ENCODE measurements around the gene LRTM2. TPM values are rescaled to one million over a fixed set of nuclear protein-coding genes. Genes with fewer than 3 reads are reported as not detected.
A peak's percentile ranks its signal among the peaks of the same experiment; 100 is the strongest.

LRTM2 gene
- total RNA-seq, 2 donors from 2014 or later, result not detected

DNA sequence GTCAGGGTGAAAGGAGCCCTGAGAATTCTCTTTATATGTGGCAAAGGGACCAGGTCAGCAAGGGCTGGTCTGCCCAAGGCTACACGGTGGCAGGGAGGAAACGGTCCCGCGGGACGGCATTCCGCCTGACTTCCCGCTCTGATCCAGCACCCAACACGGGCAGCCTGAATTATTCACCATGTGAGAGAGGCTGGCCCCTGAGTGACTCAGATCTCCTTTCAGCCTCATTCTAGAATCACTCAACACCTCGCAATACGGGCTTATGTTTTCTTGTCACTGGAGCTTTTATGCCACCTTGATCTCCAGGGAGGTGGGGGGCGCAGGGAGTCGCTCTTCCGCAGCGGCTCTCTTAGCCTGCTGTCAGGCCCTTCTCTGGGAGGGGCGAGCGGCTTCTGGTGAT lies 8.5 kb downstream of the LRTM2 start:
- H3K9me3 ChIP-seq, result no peaks in the 10 kb centered on the region
- intact Hi-C loops (cut with DNase I), result no loop called here
- no peaks in the 10 kb centered on the region for H3K36me3 ChIP-seq
- no peak for DNase-seq (ENCODE audit: low spot score)
- no peaks in the 10 kb centered on the region for H3K27me3 ChIP-seq (replicated peaks; ENCODE audit: insufficient read depth)
- TF ChIP-seq, protein P1, sequence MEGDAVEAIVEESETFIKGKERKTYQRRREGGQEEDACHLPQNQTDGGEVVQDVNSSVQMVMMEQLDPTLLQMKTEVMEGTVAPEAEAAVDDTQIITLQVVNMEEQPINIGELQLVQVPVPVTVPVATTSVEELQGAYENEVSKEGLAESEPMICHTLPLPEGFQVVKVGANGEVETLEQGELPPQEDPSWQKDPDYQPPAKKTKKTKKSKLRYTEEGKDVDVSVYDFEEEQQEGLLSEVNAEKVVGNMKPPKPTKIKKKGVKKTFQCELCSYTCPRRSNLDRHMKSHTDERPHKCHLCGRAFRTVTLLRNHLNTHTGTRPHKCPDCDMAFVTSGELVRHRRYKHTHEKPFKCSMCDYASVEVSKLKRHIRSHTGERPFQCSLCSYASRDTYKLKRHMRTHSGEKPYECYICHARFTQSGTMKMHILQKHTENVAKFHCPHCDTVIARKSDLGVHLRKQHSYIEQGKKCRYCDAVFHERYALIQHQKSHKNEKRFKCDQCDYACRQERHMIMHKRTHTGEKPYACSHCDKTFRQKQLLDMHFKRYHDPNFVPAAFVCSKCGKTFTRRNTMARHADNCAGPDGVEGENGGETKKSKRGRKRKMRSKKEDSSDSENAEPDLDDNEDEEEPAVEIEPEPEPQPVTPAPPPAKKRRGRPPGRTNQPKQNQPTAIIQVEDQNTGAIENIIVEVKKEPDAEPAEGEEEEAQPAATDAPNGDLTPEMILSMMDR (IDR thresholded peaks at IDR 0.05), result no peak
- no peak for TF ChIP-seq POLR2A (IDR thresholded peaks at IDR 0.05)
- no peak for TF ChIP-seq POLR2AphosphoS5 (IDR thresholded peaks at IDR 0.05)
- no peak overlapping the region for H3K27ac ChIP-seq
- H3K4me1 ChIP-seq (replicated peaks), result no peaks in the 10 kb centered on the region
- WGBS, result 80% methylated on average over 16 of the region's 16 CpGs
- H3K4me3 ChIP-seq, result no peak overlapping the region

DNA sequence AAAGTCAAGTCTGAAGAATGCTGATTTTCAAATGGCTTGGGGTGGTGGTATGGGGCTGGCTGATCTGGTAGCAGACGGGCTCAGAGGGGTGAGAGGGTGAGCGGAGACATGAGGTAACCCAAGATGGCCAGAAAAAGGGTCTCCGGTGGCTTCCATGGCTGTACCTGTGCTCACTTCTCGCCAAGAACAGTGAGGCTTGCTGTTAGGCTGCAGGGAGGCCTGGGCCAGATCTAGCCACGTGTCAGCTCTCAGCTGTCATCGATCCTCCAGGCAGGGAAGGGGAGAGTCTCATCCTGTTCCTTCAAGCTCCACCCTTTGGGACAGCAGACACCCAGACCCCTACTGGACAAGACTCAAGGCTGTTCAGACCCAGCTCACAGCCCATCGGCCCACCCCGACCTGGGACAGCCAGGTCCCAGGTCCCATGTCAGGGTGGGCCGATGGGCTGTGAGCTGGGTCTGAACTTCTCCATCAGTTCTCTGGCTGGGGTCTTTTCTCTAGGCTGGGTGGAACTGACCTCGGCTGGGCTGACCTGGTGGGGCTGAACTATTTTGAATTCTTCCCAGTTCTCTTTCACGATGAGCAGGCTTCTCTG lies 9.0 kb downstream of the LRTM2 start:
- TF ChIP-seq POLR2A (IDR thresholded peaks at IDR 0.05) (no peak), POLR2AphosphoS5 (IDR thresholded peaks at IDR 0.05) (no peak)
- Histone ChIP-seq H3K36me3 (no peaks in the 10 kb centered on the region), H3K27me3 (replicated peaks; ENCODE audit: insufficient read depth) (no peaks in the 10 kb centered on the region), H3K4me1 (replicated peaks) (no peaks in the 10 kb centered on the region), H3K4me3 (no peak overlapping the region), H3K9me3 (no peaks in the 10 kb centered on the region), H3K27ac (no peak overlapping the region)
- intact Hi-C loops (cut with DNase I), result no loop called here
- DNase-seq (ENCODE audit: low spot score), result no peak
- 89% methylated on average over 11 of the region's 11 CpGs for WGBS

DNA sequence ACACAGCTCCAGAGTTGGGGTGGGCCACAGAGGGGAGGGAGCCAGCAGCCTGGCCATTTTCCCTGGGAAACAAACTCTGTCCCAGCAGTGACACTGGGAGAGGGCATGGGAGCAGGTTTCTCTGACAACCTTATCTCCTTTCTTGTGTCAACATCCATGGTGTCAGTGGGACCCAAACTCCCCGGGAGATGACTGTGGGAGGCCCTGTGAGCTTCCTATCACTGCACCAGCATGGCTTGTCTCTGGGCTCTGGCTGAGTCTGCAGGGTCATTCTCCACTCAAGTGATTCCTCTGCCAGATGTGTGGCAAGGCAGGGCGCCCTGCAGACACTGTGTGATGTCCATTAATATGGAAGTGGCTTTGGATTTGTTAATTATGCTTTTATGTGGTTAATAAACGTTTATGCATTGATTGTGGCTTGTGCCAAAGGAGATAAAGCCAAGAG lies 10.1 kb downstream of the LRTM2 start:
- no peak overlapping the region for H3K4me3 ChIP-seq
- no peaks in the 10 kb centered on the region for H3K9me3 ChIP-seq
- WGBS, result 16% methylated on average over 3 of the region's 3 CpGs
- H3K36me3 ChIP-seq, result no peaks in the 10 kb centered on the region
- no peaks in the 10 kb centered on the region for H3K4me1 ChIP-seq (replicated peaks)
- no peak overlapping the region for H3K27ac ChIP-seq
- no peaks in the 10 kb centered on the region for H3K27me3 ChIP-seq (replicated peaks; ENCODE audit: insufficient read depth)
- DNase-seq (ENCODE audit: low spot score), result no peak
- intact Hi-C loops (cut with DNase I), result no loop called here
- TF ChIP-seq POLR2AphosphoS5 (IDR thresholded peaks at IDR 0.05) (no peak), POLR2A (IDR thresholded peaks at IDR 0.05) (no peak)
- TF ChIP-seq, protein P1 (IDR thresholded peaks at IDR 0.05), result no peak

DNA sequence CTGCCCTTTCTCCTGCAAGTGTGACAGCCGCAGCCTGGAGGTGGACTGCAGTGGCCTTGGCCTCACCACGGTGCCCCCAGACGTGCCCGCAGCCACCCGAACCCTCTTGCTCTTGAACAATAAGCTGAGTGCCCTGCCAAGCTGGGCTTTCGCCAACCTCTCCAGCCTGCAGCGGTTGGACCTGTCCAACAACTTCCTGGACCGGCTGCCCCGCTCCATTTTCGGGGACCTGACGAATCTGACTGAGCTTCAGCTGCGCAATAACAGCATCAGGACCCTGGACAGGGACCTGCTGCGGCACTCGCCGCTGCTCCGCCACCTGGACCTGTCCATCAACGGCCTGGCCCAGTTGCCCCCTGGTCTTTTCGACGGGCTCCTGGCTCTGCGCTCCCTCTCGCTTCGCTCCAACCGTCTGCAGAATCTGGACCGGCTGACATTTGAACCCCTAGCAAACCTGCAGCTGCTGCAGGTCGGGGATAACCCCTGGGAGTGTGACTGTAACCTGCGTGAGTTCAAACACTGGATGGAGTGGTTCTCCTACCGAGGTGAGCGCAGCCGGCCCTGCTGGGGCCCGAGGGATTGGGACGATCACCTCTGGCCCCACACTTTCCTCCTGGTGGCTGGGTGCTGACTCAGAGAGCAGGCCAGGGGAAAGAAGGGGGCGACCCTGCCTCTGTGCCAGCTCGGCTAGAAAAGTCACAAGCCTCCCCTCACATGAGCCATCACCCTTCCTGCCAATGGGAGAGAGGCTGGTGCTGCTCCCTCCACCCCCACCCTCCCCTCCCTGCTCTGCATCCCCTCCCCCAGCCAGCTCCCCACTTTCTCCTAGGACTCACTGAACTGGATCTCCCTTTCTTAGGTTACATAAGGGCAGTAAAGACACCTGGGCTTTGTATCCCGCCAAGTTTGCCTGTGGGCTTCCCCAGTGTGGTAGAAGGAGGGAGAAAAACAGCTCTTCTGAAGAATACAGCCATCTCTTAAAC lies 10.9 kb downstream of the LRTM2 start:
- no peak overlapping the region for H3K4me3 ChIP-seq
- peak; percentile 95 for TF ChIP-seq POLR2AphosphoS5 (IDR thresholded peaks at IDR 0.05)
- no peak for TF ChIP-seq POLR2A (IDR thresholded peaks at IDR 0.05)
- TF ChIP-seq, protein P1 (IDR thresholded peaks at IDR 0.05), result no peak
- peak; percentile 90 for DNase-seq (ENCODE audit: low spot score)
- 9% methylated on average over 32 of the region's 34 CpGs for WGBS
- H3K9me3 ChIP-seq, result no peaks in the 10 kb centered on the region
- H3K4me1 ChIP-seq (replicated peaks), result no peaks in the 10 kb centered on the region
- H3K27me3 ChIP-seq (replicated peaks; ENCODE audit: insufficient read depth), result no peaks in the 10 kb centered on the region
- H3K36me3 ChIP-seq, result no peaks in the 10 kb centered on the region
- intact Hi-C loops (cut with DNase I), result no loop called here
- H3K27ac ChIP-seq, result no peak overlapping the region

DNA sequence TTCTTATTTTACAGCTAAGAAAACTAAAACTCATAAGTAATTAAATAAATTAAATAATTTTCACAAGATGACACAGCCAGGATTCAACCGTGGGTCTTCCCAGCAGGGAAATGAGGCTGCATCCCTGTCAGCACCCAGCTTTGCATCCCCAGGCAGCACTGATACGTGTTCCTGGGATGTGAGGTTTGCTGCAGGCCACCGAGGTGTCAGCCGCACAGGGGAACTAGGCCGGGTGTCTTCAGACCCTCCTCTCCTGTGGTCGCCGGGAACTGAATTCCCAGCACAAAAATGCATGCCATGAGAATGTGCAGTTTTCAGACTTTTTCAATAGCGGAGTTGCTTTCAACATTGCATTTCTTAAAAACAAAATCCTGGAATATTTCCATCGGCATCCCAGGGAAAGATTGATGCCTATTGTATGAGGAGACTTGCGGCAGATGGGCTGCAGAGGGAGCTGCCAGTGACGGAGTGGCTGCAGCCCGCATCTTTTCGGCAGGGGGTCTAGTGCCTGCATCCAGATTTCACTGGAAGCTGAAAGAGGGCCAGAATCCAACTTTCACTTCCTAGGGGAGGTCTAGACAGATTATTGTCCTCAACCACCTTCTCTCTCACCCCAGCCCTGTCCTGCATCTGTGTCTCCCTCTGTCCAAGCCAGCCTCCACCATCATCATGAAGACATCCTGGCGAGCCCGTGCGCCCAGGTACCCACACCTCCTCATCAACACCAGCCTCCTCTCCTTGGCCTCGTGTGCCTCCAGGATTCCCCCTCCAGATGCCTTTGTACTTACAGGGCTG lies 12.6 kb downstream of the LRTM2 start:
- Histone ChIP-seq H3K27ac (no peak overlapping the region), H3K4me3 (no peak overlapping the region), H3K36me3 (no peaks in the 10 kb centered on the region), H3K4me1 (replicated peaks) (no peaks in the 10 kb centered on the region), H3K9me3 (no peaks in the 10 kb centered on the region), H3K27me3 (replicated peaks; ENCODE audit: insufficient read depth) (no peaks in the 10 kb centered on the region)
- DNase-seq (ENCODE audit: low spot score), result no peak
- WGBS, result 82% methylated on average over 17 of the region's 17 CpGs
- TF ChIP-seq POLR2AphosphoS5 (IDR thresholded peaks at IDR 0.05), result no peak
- TF ChIP-seq POLR2A (IDR thresholded peaks at IDR 0.05), result no peak
- TF ChIP-seq, protein P1 (IDR thresholded peaks at IDR 0.05), result no peak
- intact Hi-C loops (cut with DNase I), result no loop called here
